ENCODE measurements around the gene GGA2.
A peak's percentile ranks its signal among the peaks of the same experiment; 100 is the strongest.
"Not testable (repeated sequence)": the region's sequence is repeated elsewhere in the genome, so short reads cannot be mapped to it uniquely, and the experiment has no call there.

The GGA2 gene

DNA sequence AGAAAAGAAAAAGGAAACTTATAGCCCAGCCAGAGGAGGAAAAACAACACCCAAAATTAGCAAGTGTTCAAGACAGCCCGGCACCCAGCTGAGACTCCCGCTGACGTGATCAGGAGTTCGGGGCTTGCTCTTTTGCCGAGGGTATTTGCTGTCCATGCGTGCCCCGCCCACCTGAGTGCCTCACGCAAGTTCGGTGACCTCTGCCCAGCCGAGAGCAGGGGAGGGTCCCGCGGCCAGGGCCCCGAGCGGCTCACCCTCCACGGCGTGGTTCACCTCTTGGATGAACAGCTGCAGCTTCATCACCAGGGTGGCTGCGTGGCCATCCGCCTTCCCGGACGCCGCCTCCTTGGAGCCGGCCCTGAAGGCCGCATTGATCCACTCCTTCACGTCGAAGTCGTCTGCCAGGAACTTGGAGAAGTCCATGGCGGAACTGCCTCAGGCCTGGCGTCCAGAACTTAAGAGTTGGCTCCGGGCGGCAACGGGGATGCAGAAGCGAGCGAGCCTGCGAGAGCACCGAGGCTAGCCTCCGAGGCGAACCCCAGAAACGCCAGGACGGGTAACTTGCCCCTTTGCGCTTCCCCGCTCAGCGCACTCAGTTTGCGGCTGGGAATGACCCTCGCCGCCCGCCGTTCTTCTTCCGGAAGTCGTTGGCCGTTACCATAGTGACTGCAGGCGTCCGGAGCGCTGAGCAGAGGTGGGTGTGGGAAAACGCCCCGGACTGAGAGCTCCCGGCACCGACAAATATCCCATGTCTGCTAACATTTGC, 57.5 kb downstream of the GGA2 start, which contains the start of gene COG7:
Gene COG7 (minus strand): TSS at position 618 of the 766 bp plus-strand sequence. CDS start 195 bp downstream, at position 423.
- no peaks in the 10 kb centered on the region for H3K27me3 ChIP-seq (ENCODE audit: insufficient read depth, low read length, poor library complexity, severe bottlenecking)
- TF ChIP-seq EZH2phosphoT487 (IDR thresholded peaks at IDR 0.05; ENCODE audit: borderline replicate concordance): no peak
- H4K20me1 ChIP-seq (ENCODE audit: insufficient read depth, low read length, poor library complexity, severe bottlenecking): peaks cover 9% of the 10 kb centered on the region
- no peaks in the 10 kb centered on the region for H3F3A ChIP-seq (ENCODE audit: low read depth)
- peak within 1 kb of the TSS; percentile 97 for H2AFZ ChIP-seq (ENCODE audit: low read length)
- H3K9ac ChIP-seq (ENCODE audit: low read depth, low read length, poor library complexity, severe bottlenecking): peak within 1 kb of the TSS; percentile 86
- no peaks in the 10 kb centered on the region for H3K9me2 ChIP-seq (replicated peaks; ENCODE audit: low read depth, low read length)
- peaks cover 15% of the 10 kb centered on the region for H3K79me2 ChIP-seq (ENCODE audit: insufficient read depth, low read length)
- no peaks in the 10 kb centered on the region for H3K36me3 ChIP-seq (ENCODE audit: insufficient read depth, low read length)
- no peaks in the 10 kb centered on the region for H3K9me3 ChIP-seq (ENCODE audit: insufficient read depth, low read depth, low read length)
- peak within 1 kb of the TSS; percentile 96 for H3K4me2 ChIP-seq (ENCODE audit: low read depth, low read length, poor library complexity, severe bottlenecking)
- peaks cover 15% of the 10 kb centered on the region for H3K4me1 ChIP-seq (ENCODE audit: insufficient read depth, low read length, poor library complexity, severe bottlenecking)
- H3K4me3 ChIP-seq (ENCODE audit: low read length, poor library complexity, severe bottlenecking): peak within 1 kb of the TSS; percentile 85

DNA sequence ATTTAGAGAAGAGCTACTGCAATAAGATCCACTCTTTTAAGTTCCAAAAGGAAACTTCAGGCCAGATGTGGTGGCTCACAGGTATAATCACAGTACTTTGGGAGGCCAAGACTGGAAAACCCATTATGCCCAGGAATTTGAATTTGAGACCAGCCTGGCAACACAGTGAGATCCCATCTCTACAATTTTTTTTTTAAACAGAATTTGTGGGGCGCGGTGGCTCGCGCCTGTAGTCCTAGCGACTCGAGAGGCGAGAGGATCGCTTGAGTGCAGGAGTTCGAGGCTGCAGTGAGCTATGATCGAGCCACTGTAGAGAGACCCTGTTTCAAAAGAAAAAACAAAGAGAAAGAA, 58.1 kb downstream of the GGA2 start:
- peaks cover 15% of the 10 kb centered on the region for H3K4me1 ChIP-seq (ENCODE audit: insufficient read depth, low read length, poor library complexity, severe bottlenecking)
- no peaks in the 10 kb centered on the region for H3F3A ChIP-seq (ENCODE audit: low read depth)
- H3K9me3 ChIP-seq (ENCODE audit: insufficient read depth, low read depth, low read length): no peaks in the 10 kb centered on the region
- H3K4me3 ChIP-seq (ENCODE audit: low read length, poor library complexity, severe bottlenecking): peak overlapping the region; percentile 85
- peaks cover 15% of the 10 kb centered on the region for H3K79me2 ChIP-seq (ENCODE audit: insufficient read depth, low read length)
- H3K9ac ChIP-seq (ENCODE audit: low read depth, low read length, poor library complexity, severe bottlenecking): peak overlapping the region; percentile 86
- H3K36me3 ChIP-seq (ENCODE audit: insufficient read depth, low read length): no peaks in the 10 kb centered on the region
- H3K27me3 ChIP-seq (ENCODE audit: insufficient read depth, low read length, poor library complexity, severe bottlenecking): no peaks in the 10 kb centered on the region
- H3K4me2 ChIP-seq (ENCODE audit: low read depth, low read length, poor library complexity, severe bottlenecking): peak overlapping the region; percentile 96
- H2AFZ ChIP-seq (ENCODE audit: low read length): peak overlapping the region; percentile 97
- no peak for TF ChIP-seq EZH2phosphoT487 (IDR thresholded peaks at IDR 0.05; ENCODE audit: borderline replicate concordance)
- TF ChIP-seq, protein P1, sequence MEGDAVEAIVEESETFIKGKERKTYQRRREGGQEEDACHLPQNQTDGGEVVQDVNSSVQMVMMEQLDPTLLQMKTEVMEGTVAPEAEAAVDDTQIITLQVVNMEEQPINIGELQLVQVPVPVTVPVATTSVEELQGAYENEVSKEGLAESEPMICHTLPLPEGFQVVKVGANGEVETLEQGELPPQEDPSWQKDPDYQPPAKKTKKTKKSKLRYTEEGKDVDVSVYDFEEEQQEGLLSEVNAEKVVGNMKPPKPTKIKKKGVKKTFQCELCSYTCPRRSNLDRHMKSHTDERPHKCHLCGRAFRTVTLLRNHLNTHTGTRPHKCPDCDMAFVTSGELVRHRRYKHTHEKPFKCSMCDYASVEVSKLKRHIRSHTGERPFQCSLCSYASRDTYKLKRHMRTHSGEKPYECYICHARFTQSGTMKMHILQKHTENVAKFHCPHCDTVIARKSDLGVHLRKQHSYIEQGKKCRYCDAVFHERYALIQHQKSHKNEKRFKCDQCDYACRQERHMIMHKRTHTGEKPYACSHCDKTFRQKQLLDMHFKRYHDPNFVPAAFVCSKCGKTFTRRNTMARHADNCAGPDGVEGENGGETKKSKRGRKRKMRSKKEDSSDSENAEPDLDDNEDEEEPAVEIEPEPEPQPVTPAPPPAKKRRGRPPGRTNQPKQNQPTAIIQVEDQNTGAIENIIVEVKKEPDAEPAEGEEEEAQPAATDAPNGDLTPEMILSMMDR (conservative IDR thresholded peaks at IDR 0.05; ENCODE audit: low read length): no peak
- H4K20me1 ChIP-seq (ENCODE audit: insufficient read depth, low read length, poor library complexity, severe bottlenecking): peaks cover 9% of the 10 kb centered on the region
- no peaks in the 10 kb centered on the region for H3K9me2 ChIP-seq (replicated peaks; ENCODE audit: low read depth, low read length)

DNA sequence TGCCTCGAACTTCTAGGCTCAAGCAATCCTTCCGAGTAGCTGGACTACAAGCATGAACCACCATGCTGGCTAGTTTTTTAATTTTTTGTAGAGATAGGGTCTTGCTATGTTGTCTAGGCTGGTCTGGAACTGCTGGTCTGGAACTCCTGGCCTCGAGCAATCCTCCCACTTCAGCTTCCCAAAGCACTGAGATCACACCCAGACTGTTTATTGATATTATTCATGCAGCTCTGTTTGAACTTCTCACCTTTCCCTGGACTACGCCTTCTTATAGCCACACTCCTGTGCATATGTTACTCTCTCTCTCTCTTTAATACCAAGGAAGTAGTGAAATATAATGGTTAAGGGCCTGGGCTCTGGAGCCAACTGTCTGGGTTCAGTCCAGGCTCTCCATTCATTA, 61.9 kb downstream of the GGA2 start:
- peaks cover 19% of the 10 kb centered on the region for H3K4me1 ChIP-seq (ENCODE audit: insufficient read depth, low read length, poor library complexity, severe bottlenecking)
- peaks cover 3% of the 10 kb centered on the region for H4K20me1 ChIP-seq (ENCODE audit: insufficient read depth, low read length, poor library complexity, severe bottlenecking)
- H3K9me2 ChIP-seq (replicated peaks; ENCODE audit: low read depth, low read length): no peaks in the 10 kb centered on the region
- no peak overlapping the region for H3K4me3 ChIP-seq (ENCODE audit: low read length, poor library complexity, severe bottlenecking)
- H3K79me2 ChIP-seq (ENCODE audit: insufficient read depth, low read length): peaks cover 15% of the 10 kb centered on the region
- no peaks in the 10 kb centered on the region for H3K9me3 ChIP-seq (ENCODE audit: insufficient read depth, low read depth, low read length)
- no peak overlapping the region for H2AFZ ChIP-seq (ENCODE audit: low read length)
- H3K9ac ChIP-seq (ENCODE audit: low read depth, low read length, poor library complexity, severe bottlenecking): no peak overlapping the region
- no peaks in the 10 kb centered on the region for H3F3A ChIP-seq (ENCODE audit: low read depth)
- H3K36me3 ChIP-seq (ENCODE audit: insufficient read depth, low read length): peaks cover 16% of the 10 kb centered on the region; the same call in 1 of the 2 replicates
- no peak overlapping the region for H3K4me2 ChIP-seq (ENCODE audit: low read depth, low read length, poor library complexity, severe bottlenecking)
- TF ChIP-seq, protein P1 (conservative IDR thresholded peaks at IDR 0.05; ENCODE audit: low read length): no peak
- no peak for TF ChIP-seq EZH2phosphoT487 (IDR thresholded peaks at IDR 0.05; ENCODE audit: borderline replicate concordance)
- no peaks in the 10 kb centered on the region for H3K27me3 ChIP-seq (ENCODE audit: insufficient read depth, low read length, poor library complexity, severe bottlenecking)

DNA sequence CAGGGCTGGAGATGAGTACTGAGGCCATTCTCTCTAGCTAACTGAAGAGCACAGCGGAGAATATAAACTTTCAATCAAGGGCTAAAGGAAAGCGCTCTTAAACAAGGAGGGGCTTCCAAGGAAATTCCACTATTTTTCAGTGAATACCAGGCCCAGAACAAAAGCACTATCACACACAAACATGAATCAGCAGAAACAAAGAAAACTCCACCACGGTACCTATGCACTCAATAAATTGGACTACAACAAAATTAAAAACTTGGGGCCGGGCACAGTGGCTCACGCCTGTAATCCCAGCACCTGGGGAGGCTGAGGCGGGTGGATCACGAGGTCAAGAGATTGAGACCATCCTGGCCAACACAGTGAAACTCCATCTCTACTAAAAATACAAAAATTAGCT, 72.8 kb downstream of the GGA2 start:
- not testable (repeated sequence) for H3K79me2 ChIP-seq (ENCODE audit: insufficient read depth, low read length); H3K4me3 ChIP-seq (ENCODE audit: low read length, poor library complexity, severe bottlenecking); H4K20me1 ChIP-seq (ENCODE audit: insufficient read depth, low read length, poor library complexity, severe bottlenecking); H3K4me2 ChIP-seq (ENCODE audit: low read depth, low read length, poor library complexity, severe bottlenecking); H3K27me3 ChIP-seq (ENCODE audit: insufficient read depth, low read length, poor library complexity, severe bottlenecking); H2AFZ ChIP-seq (ENCODE audit: low read length); H3K9me3 ChIP-seq (ENCODE audit: insufficient read depth, low read depth, low read length); H3F3A ChIP-seq (ENCODE audit: low read depth); H3K9ac ChIP-seq (ENCODE audit: low read depth, low read length, poor library complexity, severe bottlenecking); H3K9me2 ChIP-seq (replicated peaks; ENCODE audit: low read depth, low read length); H3K4me1 ChIP-seq (ENCODE audit: insufficient read depth, low read length, poor library complexity, severe bottlenecking)
- peaks cover 20% of the 10 kb centered on the region; the same call in 1 of the 2 replicates for H3K36me3 ChIP-seq (ENCODE audit: insufficient read depth, low read length)

All from Loucy (cell line).